Stimulated activated CD8-positive, alpha-beta memory T cell treated with anti-CD3 and anti-CD28 coated beads, Interleukin-4, amount 100 ng/mL, for 1 hour (primary cell): Measurements from ENCODE around the gene PLCD1.
"Not testable (repeated sequence)": the region's sequence is repeated elsewhere in the genome, so short reads cannot be mapped to it uniquely, and the experiment has no call there.

Experiments
- DNase-seq, 2 donors: peaks; one replicate each; pipeline ENCODE4 v3.0.0-alpha.2; 2020; ENCODE audit warnings: low read depth in 2 of 2, low spot score in 1 of 2

The PLCD1 gene

GRCh38 chr3:38001456-38002081, 27.9 kb downstream of the PLCD1 start:
- no peak for DNase-seq

GRCh38 chr3:38000965-38001455, 28.4 kb downstream of the PLCD1 start:
- DNase-seq = no peak

GRCh38 chr3:38000242-38000916, 29.1 kb downstream of the PLCD1 start:
- no peak for DNase-seq

DNA sequence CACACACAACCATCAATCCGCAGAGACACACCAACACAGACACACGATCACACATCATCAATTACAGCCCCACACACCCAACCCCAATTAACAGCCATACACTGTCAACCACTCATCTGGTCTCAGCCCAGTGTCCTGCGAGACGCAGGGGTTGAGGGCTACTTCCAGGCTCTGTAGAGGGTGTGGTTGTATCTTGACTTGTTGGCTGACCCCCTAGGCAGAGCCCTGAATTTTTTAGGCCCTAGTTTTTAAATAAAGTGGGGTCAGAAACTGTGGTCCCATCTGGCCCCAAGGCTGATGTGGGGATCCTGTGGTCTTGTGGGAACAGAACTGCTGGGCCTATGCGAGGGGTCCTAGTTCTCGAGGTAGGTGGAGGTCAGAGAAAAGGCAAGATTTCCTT, 29.6 kb downstream of the PLCD1 start:
- DNase-seq = no peak

DNA sequence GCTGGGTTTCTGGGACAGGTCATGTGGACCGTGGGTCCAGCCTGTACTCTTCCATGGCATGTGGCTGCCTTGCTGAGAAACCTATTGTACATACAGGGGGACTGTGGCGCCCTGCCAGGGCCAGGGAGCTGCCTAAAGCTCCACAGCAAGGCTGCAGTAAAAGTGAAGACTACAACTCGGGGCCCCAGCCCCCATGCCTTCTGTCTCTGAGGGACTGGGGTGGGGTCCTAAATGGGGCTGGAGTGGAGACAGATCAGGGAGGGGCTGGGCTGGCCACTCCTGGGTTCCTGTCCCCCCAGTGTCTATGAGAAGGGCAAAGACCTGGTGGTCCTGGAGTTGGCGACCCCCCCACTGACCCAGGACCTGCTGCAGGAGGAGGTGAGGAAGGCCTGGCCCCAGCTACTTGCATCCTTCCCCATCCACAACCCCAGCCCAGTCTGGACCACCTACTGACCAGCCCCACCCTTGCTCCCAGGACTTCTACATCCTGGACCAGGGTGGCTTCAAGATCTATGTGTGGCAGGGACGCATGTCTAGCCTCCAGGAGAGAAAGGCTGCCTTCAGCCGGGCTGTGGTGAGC, 31.6 kb downstream of the PLCD1 start:
- no peak for DNase-seq

GRCh38 chr3:37997342-37997741, 32.1 kb downstream of the PLCD1 start:
- no peak for DNase-seq

- peak; percentile 58 to 69 for DNase-seq
Observed at GRCh38 chr3:37996785-37997301, 32.6 kb downstream of the PLCD1 start.

GRCh38 chr3:37995652-37996641, 33.5 kb downstream of the PLCD1 start:
- DNase-seq = no peak

GRCh38 chr3:37994639-37994972, 34.8 kb downstream of the PLCD1 start:
- no peak for DNase-seq

DNA sequence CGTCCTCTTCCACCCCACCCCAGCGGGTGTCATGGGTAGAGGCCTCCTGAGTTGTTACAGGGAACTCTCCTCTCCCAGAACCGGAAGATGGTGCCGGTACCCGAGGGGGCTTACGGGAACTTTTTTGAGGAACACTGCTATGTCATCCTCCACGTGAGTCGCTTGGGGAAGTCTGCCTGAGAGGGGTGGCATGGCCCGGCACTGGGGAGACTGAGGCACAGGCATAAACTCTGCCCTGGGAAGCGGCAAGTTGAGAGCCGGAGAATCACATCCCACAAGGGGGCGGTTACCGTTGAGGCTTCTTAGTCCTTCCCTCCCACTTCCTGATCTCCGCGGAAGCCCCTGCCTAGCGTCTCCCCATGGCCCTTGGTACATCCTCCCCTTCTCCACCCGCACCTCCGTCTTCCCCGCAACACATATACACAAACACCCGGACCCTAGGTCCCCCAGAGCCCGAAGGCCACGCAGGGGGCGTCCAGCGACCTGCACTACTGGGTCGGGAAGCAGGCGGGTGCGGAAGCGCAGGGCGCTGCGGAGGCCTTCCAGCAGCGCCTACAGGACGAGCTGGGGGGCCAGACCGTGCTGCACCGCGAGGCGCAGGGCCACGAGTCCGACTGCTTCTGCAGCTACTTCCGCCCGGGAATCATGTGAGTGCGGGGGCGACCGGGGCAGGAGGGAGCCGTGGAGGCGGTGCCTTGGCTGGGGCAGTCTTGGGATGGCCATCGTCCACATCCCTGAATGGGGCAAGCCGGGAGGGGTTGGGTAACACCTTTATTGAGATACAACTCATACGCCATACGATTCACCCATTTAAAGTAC, 35.4 kb downstream of the PLCD1 start:
- DNase-seq = peak; percentile 32 to 35

DNA sequence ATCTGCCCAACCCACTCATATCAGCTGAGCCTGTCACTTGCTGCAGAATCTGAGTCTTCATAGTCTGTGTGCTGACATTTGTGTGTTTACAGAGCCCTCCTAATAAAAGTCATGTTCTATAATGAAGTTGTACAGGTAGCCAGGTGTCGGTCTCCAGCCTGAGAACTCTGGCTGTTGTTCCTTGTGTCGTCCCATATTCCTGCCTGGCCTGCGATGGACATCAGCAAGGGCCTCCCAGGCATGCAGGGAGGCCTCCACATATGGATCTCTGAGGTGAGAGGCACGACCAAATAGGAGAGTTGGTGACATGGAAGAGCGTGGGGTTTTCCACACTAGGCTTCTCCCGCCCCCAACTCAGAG, 36.0 kb downstream of the PLCD1 start:
- no peak for DNase-seq

DNA sequence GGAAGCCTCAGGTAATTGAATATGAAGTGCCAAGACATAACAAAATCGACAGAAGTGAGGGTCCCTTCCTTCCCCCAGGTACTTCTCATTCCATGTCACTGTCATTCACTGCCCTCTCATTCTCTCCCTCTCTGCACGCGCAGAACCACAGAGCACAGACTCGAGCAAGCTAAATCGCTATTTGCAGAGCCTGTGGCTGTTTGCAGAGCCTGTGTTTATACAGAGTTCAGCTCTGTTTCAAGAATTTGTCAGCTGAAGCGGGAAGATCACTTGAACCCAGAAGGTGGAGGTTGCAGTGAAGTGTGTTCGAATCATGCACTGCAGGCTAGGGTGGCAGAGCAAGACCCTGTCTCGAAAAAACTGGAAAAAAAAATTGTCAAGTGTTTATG, 36.4 kb downstream of the PLCD1 start:
- DNase-seq = no peak

GRCh38 chr3:37992271-37993066, 37.0 kb downstream of the PLCD1 start:
- no peak for DNase-seq

DNA sequence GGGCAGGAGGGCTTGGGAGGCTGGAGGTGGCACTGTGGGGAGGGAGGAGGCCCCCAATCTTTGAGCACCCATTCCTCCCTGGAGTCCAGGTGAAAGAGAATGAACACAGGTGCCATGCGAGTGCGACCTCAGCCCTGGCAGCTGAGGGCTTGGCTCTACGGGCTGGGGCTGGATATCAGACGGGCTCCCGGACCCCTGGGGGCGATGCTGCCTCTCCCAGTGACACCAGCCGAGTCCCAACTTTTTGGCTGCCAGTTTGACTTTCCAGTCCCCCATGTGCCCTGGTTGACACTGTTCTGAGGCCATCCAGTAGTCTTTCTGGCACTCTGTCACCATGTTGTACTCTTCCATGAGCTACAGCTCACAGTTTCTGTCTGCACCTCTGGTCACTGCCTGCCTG, 37.6 kb downstream of the PLCD1 start:
- DNase-seq = no peak

DNA sequence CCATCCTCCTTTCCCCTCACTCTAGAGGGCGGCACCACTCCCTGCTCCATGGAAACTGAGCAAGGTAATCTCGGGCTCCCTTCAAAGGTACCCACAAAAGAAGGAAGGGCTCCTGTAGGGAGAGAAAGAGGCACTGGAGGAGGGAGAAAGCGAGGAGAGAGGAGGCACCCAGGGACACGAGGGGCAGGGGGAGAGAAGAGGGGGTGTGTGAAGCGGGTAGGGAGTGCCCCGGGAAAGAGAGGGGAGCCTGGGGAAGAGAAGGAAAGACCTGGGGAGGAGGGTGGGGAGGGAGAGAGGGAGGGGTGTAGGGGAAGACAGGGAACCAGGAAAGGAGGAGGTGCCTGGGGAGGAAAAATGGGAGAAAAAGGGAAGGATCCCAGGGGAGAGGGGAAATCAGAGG, 38.3 kb downstream of the PLCD1 start:
- no peak for DNase-seq

DNA sequence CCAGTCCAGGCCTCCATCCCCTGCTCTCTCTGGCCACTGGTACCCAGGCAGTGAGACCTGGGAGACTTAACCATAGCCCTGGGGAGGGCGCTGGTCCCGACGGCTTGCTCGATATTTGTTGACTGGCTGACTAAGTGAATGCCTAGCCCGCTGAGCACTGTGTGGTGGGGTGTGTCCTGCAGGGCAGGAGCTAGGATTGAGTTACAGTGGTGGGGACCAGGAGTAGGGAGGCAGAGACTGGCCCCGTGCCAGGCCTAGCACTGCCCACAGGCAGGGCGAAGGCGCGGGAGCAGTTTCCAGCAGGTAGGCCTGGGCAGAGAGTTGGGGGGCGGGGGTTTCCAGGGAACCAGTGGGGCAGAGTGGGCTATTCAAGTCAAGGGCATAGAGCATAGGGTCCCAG, 38.9 kb downstream of the PLCD1 start, which contains the start of gene VILL:
Gene VILL, plus strand, starts transcription at position 260 of the 400 bp plus-strand sequence. CDS start 2,887 bp downstream, outside the sequence.
- DNase-seq = no peak

DNA sequence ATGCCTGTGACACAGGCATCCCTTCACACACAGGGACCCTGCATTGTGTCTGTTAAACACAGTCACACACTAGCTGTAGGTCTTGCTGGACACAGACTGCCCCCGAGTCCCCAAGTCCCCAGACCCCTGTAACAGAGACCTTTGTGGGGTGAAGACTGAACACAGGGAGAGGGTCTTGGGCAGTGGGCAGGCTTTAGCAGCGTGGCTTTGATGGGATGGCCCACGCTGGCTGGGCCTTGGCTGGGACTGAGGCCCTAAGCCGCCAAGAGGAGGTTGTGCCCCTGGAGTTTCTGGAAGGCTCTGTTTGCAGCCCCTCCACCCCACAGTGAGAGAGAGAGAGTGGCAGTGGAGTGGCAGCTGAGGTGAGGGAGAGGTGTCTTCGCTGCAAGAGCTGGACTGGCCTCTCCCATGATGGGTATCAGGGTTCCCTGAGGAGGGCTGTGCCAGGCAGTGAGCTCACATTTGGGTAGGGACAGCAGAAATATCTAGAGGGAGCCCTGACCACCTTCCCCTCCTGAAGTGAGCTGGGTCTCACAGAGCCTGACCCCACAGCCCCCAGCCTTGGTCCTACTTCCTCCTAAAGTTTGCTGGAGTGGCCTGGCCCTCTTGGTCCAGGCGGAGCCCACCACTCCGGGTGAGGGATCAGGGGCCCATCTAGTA, 39.5 kb downstream of the PLCD1 start:
- no peak for DNase-seq

- DNase-seq = no peak
Observed at GRCh38 chr3:37988931-37989525, 40.4 kb downstream of the PLCD1 start.

DNA sequence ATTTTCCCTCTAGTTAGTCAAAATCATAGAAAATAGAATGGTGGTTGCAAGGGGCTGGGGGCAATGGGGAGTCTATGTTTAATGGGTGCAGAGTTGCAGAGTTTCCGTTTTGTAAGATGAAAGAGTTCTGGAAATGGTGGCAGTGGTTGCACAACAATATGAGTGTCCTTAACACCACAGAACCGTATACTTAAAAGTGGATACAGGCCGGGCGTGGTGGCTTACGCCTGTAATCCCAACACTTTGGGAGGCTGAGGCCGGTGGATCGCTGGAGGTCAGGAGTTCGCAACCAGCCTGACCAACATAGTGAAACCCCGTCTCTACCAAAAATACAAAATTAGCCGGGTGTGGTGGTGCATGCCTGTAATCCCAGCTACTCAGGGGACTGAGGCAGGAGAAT, 41.1 kb downstream of the PLCD1 start:
- DNase-seq = not testable (repeated sequence)
